ENCODE measurements around the gene RPL35A. TPM values are rescaled to one million over a fixed set of nuclear protein-coding genes. Genes with fewer than 3 reads are reported as not detected.

RPL35A gene
- total and polyA plus RNA-seq, 9 of the 15 experiments (the other 6 are each of a cell fraction or from before 2014, with no cell fraction given): 1,475 to 2,942 (median 2,367) TPM

DNA sequence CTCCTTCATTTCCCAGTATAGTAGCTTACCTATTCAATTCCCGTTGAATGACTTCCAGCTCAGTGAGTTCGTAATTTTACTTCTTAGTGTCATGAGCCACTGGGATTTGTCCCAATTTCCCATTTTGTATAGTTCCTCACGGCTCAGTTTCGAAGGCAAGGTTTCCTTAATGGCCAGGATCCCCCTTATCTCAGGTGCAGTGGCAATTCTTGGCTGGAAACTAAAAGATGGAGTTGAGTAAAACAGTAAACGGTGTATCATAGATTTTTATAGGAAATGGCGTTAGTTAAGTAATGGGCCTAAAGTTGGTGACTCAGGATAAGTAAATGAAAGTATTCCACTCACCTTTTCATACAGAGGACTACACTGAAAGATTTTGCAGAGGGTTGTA lies 9.5 kb downstream of the RPL35A start (continued):
- TF ChIP-seq, protein P1, sequence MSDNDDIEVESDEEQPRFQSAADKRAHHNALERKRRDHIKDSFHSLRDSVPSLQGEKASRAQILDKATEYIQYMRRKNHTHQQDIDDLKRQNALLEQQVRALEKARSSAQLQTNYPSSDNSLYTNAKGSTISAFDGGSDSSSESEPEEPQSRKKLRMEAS (CRISPR knock-in tag; IDR thresholded peaks at IDR 0.05): no peak
- TF ChIP-seq MYC (IDR thresholded peaks at IDR 0.05; ENCODE audit: low read depth, low read length) (no peak), MYC (CRISPR knock-in tag; IDR thresholded peaks at IDR 0.05; ENCODE audit: borderline replicate concordance, low read depth) (no peak), NR4A1 (CRISPR knock-in tag; IDR thresholded peaks at IDR 0.05) (no peak), NR4A1 (tag; IDR thresholded peaks at IDR 0.05) (no peak), MYBL2 (IDR thresholded peaks at IDR 0.05; ENCODE audit: low read depth) (peak; percentile 27; the same call in 1 of the 2 replicates), MYBL2 (CRISPR knock-in tag; IDR thresholded peaks at IDR 0.05; ENCODE audit: borderline replicate concordance) (no peak), ZFP1 (CRISPR knock-in tag; IDR thresholded peaks at IDR 0.05) (no peak), PHTF2 (CRISPR knock-in tag; IDR thresholded peaks at IDR 0.05) (no peak), PCBP2 (IDR thresholded peaks at IDR 0.05; ENCODE audit: low read depth, low read length, poor library complexity, severe bottlenecking) (no peak), ZNF165 (CRISPR knock-in tag; IDR thresholded peaks at IDR 0.05; ENCODE audit: borderline replicate concordance) (no peak), ZNF785 (CRISPR knock-in tag; IDR thresholded peaks at IDR 0.05) (no peak), ZNF561 (CRISPR knock-in tag; conservative IDR thresholded peaks at IDR 0.05) (no peak), ETV1 (tag; conservative IDR thresholded peaks at IDR 0.05; ENCODE audit: low read depth) (no peak), ZNF282 (CRISPR knock-in tag; IDR thresholded peaks at IDR 0.05) (no peak), HDAC2 (IDR thresholded peaks at IDR 0.05) (no peak), TAF9B (IDR thresholded peaks at IDR 0.05; ENCODE audit: partially characterized antibody) (no peak), SMARCA5 (IDR thresholded peaks at IDR 0.05) (no peak), CBX1 (IDR thresholded peaks at IDR 0.05; ENCODE audit: low read depth) (no peak), ZNF766 (CRISPR knock-in tag; conservative IDR thresholded peaks at IDR 0.05) (peak; percentile 61; the same call in 1 of the 2 replicates)
- TF ChIP-seq, protein P2, sequence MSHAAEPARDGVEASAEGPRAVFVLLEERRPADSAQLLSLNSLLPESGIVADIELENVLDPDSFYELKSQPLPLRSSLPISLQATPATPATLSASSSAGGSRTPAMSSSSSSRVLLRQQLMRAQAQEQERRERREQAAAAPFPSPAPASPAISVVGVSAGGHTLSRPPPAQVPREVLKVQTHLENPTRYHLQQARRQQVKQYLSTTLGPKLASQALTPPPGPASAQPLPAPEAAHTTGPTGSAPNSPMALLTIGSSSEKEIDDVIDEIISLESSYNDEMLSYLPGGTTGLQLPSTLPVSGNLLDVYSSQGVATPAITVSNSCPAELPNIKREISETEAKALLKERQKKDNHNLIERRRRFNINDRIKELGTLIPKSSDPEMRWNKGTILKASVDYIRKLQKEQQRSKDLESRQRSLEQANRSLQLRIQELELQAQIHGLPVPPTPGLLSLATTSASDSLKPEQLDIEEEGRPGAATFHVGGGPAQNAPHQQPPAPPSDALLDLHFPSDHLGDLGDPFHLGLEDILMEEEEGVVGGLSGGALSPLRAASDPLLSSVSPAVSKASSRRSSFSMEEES (CRISPR knock-in tag; IDR thresholded peaks at IDR 0.05): no peak
- TF ChIP-seq, protein P3, sequence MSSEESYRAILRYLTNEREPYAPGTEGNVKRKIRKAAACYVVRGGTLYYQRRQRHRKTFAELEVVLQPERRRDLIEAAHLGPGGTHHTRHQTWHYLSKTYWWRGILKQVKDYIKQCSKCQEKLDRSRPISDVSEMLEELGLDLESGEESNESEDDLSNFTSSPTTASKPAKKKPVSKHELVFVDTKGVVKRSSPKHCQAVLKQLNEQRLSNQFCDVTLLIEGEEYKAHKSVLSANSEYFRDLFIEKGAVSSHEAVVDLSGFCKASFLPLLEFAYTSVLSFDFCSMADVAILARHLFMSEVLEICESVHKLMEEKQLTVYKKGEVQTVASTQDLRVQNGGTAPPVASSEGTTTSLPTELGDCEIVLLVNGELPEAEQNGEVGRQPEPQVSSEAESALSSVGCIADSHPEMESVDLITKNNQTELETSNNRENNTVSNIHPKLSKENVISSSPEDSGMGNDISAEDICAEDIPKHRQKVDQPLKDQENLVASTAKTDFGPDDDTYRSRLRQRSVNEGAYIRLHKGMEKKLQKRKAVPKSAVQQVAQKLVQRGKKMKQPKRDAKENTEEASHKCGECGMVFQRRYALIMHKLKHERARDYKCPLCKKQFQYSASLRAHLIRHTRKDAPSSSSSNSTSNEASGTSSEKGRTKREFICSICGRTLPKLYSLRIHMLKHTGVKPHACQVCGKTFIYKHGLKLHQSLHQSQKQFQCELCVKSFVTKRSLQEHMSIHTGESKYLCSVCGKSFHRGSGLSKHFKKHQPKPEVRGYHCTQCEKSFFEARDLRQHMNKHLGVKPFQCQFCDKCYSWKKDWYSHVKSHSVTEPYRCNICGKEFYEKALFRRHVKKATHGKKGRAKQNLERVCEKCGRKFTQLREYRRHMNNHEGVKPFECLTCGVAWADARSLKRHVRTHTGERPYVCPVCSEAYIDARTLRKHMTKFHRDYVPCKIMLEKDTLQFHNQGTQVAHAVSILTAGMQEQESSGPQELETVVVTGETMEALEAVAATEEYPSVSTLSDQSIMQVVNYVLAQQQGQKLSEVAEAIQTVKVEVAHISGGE (CRISPR knock-in tag; IDR thresholded peaks at IDR 0.05): no peak
- TF ChIP-seq, protein P4, sequence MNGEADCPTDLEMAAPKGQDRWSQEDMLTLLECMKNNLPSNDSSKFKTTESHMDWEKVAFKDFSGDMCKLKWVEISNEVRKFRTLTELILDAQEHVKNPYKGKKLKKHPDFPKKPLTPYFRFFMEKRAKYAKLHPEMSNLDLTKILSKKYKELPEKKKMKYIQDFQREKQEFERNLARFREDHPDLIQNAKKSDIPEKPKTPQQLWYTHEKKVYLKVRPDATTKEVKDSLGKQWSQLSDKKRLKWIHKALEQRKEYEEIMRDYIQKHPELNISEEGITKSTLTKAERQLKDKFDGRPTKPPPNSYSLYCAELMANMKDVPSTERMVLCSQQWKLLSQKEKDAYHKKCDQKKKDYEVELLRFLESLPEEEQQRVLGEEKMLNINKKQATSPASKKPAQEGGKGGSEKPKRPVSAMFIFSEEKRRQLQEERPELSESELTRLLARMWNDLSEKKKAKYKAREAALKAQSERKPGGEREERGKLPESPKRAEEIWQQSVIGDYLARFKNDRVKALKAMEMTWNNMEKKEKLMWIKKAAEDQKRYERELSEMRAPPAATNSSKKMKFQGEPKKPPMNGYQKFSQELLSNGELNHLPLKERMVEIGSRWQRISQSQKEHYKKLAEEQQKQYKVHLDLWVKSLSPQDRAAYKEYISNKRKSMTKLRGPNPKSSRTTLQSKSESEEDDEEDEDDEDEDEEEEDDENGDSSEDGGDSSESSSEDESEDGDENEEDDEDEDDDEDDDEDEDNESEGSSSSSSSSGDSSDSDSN (IDR thresholded peaks at IDR 0.05; ENCODE audit: borderline replicate concordance in 1 of 2, low read depth in 2 of 2, low read length in 2 of 2): no peak

Measured in K562 (cell line).